Suppressor macrophage treated with lipopolysaccharide for 1 hour (primary cell): ENCODE results near the gene C1QTNF8.

Source experiments
- DNase-seq, 3 donors: peaks; one replicate each; pipeline ENCODE4 v3.0.0-alpha.2; 2020 to 2022

C1QTNF8 gene

DNA sequence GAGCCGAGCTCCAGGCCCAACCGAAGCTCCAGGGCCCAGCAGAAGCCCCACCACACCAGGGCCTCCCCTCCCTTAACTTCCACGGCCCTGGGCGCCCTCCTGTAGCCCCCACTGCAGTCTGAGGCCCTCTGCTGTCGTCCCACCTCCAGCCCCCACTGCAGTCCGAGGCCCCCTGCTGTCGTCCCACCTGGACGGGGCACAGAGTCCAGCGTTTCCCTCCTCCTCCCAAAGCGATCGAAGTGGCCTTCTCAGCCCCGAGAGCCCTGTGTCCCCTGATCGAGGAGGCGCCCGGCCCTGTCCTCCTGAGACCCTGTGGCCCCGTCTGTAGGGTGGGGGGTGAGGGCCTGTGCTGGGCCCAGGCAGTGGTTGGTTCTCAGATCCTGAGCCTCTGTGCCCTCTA, 31.1 kb upstream of the C1QTNF8 start:
- no peak for DNase-seq

DNA sequence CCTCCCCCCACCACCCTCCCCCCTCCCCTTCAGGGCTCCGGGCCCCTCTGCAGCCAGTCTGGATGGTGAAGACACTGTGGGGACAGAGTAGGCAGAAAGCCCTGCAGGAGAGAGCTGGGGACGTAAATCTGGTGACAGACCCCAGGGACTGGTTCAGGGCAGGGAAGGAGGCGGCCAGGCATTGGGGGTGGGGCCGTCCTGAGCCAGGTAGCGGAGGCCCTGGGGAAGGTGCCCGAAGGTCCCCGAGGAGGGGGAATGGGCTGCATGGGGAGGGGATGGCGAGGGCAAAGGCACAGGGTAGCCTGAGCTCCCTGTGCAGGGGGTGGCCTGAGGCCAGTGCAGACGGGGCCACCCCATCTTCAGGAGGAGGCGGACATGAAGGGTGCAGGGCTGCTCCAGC, 30.5 kb upstream of the C1QTNF8 start:
- no peak for DNase-seq

DNA sequence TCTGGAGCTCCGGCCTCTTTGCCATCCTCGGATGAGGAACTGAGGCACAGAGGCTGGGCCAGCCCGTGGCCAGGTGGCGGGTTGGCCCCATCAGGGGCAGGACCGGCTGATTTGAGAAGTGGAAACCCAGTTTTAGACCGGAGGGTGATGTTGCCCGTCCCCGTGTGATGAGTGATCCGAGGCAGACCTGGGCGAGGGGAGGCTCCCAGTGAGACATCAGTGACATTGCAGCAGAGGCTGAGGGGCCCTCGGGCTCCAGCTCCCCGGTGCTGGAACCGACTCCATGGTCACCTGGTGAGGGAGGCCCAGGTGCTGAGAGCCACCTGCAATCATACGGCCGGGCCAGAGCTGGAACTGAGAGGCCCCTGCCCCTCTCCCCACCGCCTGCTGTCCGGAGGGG, 30.0 kb upstream of the C1QTNF8 start:
- no peak for DNase-seq

DNA sequence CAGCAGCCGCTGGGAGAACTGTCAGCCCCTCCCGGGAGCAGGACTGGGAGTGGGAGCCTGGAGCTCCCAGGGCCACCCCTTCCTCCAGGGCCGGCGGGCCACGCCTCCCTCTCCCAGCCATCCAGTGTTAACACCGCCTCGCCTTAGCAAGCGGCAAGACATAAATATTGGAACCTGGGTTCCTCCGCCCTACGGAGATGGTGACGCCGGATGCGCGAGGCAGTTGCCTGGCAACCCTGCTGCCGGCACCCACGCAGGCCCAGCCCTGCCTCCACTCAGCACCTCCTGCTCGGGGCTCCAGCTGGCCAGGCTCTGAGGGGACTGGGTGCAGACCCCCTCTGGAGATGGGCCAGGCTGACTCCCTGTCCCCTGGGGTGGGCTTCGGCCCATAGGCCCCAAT, 29.4 kb upstream of the C1QTNF8 start:
- DNase-seq: no peak

DNA sequence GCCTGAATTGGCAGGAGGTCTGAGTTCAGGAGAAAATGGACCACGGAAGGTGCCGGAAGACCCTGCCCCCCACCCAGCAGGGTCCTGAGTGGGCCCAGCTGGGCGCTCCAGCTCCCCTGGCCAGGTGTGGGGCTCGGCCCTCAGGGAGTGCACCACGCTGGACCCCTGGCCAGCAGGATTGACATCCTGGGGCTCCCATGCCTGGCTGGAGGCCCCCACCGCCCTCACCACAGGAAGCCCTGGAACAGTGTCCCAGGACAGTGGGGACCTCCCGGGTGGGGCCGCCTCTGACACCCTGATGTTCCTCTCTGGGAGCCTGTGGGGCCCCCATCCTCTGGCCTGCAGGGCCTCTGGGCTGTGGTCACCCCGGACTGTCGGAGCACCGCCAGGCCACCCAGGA, 28.8 kb upstream of the C1QTNF8 start:
- DNase-seq: no peak

DNA sequence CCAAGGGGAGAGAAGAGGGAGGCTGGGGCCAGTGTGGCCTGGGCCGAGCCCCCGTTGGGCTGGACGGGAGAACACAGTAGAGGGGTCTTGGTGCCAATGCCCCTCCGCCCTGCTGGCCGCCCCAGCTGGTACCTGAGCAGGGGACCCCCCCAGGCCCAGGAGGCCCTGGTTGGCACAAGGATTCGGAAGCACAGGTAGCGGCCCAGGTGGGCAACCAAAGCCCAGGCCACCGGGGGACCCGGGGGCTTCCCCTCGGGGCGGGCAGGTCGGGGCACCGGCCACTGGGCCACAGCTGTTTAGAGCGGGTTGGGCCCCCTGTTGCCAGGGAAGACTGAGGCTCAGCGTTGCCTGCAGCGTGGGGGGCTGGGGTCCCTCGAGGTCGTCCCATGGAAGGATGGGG, 28.2 kb upstream of the C1QTNF8 start:
- no peak for DNase-seq

DNA sequence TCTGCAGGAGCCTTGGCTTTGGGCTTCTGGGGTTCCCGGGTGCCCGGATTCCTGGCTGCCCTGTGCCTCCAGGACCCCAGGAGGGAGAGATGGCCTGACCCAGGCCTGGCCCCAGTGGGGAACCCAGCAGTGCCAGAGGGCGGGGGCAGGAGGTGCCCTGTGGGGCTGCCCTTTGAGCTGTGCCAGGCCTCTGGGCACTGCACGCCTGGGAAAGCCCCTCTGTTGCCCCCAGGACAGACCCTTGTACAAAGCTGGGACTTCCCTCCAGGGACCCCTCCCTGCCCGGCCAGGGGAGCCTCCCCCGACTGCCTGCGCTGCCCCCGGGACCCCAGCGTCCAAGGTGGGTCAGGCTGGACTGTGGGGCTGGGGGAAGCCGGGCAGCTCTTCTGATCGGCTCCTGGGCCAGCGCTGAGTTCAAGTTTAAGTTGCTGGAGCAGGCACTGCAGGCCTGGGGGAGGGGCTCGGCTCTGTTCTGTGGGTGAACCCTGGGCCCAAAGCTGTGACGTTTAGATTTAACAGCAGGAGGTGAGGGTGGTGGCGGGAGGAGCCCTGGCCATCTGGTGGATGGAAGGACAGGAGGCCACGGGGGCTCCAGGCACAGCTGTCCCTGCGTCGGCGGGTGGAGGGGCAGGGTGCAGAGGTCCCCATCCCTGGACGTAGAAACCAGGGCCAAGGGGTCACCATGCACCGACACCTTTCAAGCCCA, 27.6 kb upstream of the C1QTNF8 start:
- no peak for DNase-seq

DNA sequence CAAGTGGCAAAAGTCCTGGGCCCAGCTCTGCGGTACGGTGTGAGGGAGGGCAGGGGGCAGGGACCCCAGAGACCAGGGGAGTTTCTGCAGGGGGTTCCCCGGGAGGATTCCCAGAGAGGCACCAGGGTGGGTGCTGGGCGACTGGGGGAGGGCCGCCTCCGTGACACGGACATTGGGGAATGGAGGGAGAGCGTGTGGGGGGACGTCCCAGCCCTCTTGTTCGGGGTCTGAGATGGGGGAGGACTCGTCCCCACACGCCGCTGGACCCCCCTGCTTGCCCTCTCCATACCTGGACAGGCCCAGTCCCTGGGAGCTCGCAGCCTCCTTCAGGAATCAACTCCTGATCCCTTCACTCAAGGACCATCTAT, 26.3 kb upstream of the C1QTNF8 start:
- no peak for DNase-seq

DNA sequence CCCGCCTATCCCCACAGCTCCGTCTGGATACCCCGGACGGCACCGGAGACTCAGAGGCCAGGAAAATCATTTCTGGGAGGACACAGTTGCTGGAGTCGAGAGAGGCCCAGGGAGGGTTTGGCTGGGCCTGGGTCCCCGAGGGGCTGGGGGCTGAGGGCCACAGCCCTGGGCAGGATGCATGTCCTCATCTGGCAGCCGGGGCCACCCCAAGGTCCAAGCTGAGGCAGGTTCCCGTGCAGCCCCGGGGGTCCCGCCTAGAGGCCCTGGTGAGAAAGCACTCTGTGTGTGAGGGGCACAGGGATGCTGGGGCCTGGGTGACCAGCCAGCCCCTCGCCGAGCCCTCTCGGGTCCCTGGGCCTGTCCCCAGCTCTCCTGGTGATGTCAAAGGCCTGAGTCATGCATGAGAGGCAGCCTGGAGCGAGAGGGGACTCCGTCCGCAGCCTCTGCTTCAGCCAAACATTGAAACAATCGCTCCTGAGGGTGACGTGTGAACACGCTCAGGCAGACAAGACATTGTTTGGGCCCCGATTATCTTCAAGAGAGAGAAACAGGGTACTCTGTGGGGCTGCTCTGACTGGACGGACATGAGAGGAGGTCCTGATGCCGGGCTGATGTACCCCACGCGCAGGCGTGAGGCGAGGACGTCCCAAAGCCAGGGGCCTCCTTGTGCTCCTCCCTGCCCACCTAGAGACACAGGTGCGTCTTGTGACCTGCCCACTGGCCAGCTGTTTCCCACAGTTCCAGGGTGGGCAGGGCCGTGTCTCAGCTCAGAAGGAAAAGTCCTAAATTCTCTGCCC, 25.8 kb upstream of the C1QTNF8 start:
- DNase-seq: no peak

DNA sequence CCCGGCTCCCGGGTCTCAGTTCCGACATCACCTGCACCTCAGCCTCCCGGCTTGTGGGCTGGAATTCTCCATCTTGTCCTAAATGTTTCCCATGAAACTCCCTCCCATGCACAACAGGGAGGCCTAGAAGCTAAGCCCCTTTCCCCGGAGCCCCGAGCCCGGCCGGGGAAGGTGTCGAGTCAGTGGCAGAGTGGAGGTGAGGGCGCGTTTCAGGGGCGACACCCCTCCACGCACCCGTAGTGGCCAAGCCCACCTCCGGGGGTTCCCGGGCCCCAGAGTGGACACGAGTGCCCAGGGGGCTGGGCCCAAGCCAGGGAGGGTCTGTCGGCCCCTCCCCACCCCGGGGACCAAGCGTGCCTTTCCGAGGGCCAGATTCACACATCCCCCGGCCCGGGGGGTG, 25.0 kb upstream of the C1QTNF8 start:
- no peak for DNase-seq

DNA sequence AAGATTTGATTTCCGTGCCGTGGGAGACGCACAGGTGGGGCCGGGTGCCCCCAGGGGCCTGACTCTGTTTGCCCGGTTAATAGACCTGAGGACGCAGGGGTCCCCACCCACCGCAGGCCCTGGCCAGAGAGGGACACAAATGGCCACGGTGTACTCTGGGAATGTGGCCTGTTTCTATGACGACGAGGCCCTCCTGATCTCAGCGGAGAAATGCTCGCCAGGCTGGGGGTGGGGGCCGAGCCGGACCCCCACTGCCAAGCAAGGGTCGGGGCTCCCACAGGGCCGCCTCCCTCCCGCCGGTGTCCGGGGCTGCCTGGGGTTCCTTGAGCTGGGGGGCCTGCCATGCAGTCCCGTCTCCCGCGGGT, 24.5 kb upstream of the C1QTNF8 start:
- DNase-seq: no peak

DNA sequence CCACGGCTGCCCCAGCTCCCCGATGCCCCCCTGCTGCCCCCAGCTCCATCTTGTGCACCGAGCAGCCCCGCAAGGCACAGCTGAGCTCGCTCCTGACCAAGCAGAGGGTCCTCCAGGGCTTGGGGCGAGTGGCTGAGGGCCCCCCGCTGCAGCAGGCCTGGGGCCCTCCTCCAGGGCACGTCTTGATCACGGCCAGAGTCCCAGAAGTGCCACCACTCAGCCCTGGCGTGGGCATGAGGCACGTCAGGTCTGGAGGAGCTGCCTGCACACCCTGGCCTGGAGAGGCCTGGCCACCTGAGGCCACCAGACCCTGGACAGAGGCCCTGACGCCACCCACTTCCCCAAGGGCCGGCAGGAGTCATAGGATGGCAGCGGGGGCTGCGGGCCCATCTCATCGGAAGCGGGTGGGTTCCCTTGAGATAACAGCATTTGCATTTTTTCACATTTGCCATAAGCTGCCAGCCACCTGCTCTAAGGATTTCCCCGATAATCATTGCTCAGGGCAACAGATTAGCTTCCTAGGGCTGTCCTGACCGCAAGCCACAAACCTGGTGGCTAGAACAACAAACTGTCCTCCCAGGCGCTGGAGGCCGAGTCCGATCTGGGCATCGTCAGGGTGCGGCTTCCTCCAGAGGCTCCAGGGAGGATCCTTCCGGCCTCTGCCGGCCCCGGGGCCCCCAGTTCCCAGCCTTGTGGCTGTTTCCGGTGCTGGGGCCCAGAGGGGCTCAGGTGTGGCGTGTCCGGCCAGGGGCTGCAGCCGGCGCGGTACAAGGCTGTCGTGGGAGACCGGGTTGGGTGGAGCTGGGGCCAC, 23.9 kb upstream of the C1QTNF8 start:
- no peak for DNase-seq

DNA sequence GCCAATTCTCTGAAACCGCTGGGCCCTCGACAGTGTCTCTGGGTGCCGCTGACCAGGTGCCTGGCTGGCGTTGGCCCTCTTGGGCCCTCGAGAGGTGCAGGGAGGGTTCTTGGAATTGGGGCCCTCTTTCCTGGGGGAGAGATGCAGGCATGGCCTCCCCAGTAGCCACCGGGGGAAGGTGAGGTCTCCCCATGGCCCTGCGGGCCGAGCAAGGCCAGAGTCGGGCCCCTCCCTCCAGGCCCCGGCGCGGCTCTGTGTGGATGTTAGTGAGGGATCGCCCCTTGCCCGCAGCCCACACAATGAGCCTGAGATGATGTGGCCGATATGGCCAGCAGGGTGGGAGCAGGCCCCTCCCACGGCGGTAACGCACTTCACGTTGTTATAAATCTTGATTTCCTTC, 23.1 kb upstream of the C1QTNF8 start:
- no peak for DNase-seq

DNA sequence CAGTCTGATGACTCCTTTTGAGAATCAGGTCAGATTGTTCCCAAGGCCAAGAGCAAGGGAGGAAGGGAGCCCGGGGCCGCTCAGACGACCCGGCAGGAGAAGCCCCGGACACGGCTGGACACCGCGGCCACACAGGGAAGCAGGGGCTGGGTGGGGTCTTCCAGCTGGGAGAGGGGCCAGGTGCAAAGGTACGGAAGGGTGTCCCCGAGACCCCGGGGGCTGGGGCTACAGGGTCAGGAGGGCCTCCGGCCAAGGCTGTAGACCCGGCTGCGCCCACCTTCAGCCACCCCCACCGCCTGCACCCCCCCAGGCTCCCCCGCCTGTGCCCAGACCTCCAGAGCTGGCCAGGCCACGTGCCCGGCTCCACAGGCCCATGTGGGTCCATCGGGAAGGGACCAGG, 21.9 kb upstream of the C1QTNF8 start:
- DNase-seq: no peak

DNA sequence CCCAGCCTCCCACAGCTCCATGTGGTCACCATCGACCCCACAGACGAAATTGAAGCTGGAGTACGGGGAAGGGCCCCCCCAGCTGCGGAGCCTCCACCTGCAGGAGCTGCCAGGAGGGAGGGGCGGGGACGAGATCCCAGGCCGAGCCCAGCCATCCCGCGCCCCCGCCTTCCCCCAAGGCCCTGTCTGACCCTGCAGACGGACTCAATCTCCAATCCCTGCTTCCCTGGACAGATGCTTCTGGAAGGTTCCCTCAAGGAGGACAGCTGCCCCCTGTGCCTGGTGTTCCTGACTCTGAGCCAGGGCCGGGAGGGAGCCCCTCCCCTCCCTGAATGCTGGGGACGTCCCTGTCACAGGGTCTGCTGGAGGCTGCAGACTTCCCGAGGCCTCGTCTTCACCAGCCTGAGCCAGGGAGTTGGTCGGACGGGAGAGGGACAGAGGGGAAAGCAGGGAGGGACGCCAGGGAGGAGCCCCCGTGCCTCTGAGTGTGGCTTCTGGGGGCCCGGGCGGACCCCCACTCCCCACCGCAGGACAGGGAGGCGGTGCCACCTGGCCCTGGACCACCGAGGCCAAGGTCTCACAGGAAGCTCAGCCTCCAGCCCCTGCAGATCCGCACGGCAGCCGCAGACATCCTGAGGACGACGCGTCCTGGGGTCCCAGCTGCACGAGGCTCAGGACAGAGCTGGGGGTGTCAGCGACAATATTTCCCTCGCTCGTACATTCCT, 21.3 kb upstream of the C1QTNF8 start:
- DNase-seq: no peak

DNA sequence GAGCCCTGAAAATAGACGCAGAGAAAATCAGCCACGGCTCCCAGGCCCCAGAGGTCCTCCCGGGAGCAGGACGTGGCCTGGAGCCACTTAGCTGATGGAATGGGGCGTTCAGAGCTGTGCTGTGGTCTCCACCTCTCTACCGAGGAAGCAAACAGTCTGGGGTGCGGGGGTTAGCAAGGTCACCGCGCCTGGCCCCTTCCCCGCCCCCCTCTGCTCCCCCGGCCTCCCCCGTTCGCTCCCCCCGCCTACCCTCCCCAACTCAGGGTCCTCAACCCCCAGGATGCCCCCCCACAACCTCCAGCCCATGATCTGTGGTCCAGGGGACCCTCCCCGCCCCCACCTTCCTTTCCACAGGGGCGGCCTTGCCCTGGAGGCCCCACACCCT, 20.6 kb upstream of the C1QTNF8 start:
- DNase-seq: no peak

DNA sequence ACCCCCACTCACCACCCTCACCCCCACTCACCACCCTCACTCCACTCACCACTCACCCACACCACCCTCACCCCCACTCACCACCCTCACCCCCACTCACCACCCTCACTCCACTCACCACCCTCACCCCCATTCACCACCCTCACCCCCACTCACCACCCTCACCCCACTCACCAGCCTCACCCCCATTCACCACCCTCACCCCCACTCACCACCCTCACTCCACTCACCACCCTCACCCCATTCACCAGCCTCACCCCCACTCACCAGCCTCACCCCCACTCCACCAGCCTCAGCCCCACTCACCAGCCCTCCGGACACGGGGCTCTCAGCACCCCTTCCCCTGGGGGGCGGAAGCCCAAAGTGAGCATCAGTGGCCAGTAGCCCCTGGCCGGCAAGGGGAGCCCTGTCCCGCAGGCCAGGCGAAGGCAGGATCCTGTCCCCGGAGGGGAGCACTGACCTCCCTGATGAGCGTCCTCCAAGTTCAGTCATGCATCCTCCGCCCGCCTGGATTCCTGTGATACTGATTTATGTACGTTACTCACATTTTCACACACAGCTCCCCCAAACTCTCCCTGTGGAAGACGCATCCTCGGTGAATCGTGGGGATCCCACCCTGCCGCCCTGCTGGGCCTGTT, 18.0 kb upstream of the C1QTNF8 start:
- DNase-seq: no peak

DNA sequence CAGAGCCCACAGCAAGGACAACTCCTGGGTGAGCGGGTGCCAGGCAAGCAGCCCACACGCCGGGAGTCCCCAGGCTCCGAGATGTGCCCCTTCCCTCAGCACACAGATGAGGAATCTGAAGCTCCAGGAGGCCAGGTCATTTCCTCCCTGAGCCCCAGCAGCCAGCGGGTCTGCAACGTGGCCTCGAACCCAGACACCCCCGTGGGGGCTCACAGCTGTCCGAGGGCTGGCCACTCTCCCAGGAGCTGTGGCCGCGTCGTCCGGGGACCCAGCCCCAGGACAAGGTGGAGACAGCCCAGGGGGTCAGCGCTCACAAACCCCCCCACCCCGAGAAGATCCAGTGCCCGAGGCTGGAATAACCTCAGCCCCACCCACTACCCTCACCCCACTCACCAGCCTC, 17.4 kb upstream of the C1QTNF8 start:
- DNase-seq: no peak

DNA sequence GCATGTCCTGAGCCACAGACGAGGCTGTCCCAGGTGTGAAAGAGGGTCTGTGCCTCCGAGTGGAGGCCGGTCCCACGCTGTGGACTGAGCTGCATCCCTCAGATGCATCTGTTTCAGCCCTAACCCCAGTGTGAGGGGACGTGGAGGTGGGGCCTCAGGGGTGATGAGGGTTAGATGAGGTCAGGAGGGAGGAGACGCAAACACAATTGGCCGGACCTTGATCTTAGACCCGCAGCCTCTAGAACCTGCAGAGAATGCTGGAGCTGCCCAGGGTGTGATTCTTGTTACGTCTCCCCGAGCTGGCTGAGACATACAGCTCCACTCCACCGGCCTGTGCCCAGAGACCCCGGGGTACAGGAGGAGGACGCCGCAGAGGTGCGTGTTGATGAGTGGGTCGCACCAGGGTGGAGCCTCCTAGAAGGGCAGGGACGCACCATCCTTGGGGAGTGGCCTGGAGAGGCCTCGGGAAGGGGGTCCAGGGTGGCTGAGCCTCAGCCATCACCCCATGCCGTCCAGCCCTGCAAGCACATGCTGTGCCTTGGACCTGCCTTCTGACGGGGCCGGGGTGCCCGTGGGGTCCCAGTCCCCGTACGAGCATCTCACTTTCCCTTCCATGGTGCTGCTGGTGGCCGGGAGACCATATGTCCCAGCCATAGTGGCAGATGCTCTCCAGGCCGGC, 16.6 kb upstream of the C1QTNF8 start:
- DNase-seq: no peak

DNA sequence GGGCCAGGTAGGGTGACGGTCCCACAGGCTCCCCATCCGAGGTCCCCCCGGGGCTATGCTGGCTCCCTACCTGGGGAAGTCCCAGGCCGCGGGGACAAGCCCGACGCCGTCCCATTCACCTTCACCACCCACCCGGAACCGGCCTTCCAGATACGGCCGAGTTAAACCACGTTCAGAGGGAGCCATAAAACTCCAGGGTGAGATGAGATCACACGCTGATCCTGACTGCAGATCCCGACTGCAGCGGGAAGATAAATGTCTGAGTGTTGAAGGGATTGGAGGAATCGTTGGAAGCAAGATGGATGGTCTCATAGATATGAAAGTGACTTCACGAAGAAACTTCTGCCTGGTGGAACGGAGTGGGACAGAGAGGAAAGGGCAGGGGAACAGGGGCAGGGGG, 13.6 kb upstream of the C1QTNF8 start:
- no peak for DNase-seq

DNA sequence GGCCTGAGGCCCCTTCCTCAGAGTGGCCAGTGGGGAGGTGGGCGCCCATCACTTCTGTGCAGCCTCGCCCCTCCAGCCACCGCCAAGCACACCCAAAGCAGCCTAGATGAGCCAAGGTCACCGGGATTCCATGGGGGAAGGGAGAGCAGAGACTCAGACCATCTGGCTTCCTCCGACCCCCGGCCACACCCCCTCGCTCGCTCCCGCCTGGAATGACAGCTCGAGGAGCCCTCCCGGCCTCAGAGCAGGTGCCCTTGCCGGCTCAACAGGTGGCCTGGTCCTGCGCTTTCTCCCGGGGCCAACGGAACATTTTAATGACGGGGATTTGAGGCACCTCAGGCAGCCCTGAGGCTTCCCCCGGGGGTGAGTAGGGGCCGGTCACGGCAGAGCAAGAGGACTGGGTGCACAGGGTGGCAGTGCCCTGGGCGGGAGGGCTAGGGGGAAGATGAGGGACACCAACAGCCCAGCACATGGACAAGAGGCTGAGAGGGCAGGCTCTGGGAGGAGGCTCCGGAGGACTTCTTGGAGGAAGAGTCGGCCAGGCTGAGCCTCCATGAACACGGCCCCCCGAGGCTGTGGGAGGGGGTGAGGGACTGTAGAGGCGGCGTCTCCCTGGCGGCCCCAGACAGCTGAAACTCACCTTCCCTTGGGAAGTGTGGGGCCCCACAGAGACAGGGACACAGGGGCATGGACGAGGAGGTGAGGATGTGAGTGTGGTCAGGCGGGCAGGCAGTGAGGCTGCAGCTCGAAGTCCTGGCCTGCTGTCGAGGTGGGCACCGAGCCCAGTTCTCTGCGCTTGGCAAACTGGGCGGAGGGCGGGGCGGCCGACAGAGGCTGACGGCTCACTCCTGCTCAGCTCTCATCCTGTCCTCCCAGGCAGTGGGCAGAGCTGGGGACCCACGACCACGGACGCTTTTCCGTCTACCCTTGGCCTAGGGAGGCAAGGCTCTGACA, 12.5 kb upstream of the C1QTNF8 start:
- no peak for DNase-seq
